Activated CD4-positive, alpha-beta T cell treated with anti-CD3 and anti-CD28 coated beads, Interleukin-2, amount 50 U/mL, for 1 hour (primary cell): ENCODE measurements around the gene ZNF579.
"Not testable (repeated sequence)": the region's sequence is repeated elsewhere in the genome, so short reads cannot be mapped to it uniquely, and the experiment has no call there.

Experiments used
- DNase-seq: peaks from one replicate; pipeline ENCODE4 v3.0.0-alpha.2; 2020

The ZNF579 gene

DNA sequence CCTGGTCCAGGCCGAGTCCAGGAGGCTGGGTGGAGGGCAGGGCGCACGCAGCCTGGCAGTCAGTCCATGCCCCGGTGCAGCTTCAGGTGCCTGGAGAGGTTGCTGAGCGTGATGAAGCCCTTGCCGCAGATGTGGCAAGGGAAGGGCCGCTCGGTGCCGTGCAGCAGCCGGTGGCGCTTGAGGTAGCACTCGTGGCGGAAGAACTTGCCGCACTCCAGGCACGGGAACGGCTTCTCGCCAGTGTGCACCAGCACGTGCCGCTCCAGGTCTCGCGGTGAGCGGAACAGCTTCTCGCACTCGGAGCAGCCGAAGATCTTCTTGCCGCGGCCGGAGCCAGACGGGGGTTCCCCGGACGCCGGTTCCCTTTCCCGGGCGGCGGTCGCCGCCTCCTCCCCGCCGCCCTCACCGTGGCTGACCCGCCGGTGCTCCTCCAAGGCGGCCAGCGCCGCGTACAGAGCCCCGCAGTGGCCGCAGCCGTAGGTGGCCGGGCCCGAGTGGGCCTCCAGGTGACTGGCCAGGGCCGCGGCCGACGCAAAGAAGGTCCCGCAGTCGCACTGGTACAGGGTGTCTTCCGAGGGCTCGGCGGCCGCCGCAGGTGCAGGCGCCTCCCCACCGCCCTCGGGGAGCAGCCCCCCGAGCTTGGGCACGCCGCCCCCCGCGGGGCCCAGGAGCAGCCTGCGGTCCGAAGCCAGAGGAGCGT lies 11.9 kb upstream of the ZNF579 start:
- no peak for DNase-seq

DNA sequence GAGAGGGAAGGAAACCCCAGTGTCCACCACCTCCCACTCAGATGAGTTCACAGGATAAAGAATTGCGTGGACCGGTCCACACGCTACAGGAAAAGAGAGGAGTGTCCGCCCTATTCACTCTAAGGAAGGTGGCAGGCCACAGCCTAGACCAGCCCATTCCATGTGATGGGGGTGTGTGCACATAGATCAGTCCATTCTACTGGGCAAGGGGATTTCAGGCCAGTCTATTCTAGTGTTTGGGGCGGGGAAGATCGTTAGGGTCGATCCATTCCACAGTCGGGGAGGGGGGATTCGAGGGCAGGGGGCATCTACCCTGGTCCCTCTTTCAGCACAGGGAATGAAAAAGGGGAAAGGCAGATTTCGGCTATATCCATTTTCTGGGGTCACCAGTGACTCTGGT lies 10.9 kb upstream of the ZNF579 start:
- no peak for DNase-seq

DNA sequence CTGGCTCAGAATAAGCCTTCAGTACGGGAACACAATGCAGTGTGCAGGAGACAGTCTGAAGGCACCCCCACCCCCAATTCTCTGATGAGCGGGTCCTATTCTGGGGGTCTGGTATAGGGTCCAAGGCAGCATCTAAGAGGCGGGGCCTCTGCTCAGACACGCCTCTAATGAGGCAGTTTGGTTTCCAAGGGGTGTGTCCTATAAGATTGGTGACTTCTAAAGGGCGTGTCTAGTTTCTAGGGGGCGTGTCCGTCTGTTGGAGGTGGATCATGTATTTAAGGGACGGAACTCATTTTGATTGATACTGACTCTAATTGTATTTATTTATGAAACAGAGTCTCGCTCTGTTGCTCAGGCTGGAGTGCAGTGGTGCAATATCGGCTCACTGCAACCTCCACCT lies 10.0 kb upstream of the ZNF579 start:
- DNase-seq: no peak

DNA sequence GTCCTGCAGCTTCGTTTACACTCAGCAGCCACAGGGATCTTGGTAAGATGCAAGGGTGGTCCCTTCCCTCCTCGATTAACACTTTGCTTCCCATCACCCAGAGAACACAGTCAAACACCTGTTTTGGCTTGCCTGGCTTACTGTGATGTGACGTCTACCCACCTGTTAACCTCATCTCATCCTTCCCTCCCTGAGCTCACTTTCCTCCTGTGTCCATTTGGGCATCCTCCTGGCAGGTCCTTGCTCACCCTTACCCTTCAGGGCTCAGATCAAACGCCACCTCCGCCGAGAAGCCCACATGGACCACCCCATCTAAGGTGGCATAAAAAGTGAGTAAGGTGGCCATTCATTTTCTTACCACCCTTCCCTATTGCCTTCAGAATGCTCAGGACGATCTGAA lies 9.5 kb upstream of the ZNF579 start:
- DNase-seq: no peak

DNA sequence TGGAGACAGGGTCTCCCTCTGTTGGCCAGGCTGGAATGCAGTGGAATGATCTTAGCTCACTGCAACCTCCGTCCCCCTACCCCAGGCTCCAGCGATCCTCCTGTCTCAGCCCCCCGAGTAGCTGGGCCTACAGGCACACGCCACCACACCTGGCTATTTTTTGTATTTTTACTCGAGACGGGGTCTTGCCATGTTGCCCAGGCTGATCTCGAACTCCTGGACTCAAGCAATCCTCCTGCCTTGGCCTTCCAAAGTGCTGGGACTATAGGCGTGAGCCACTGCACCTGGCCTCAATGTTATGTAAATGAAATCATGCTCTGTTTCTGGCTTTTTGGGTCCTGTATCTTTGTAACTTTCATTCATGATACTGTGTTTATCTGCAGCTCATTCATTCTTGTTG lies 8.1 kb upstream of the ZNF579 start:
- no peak for DNase-seq

DNA sequence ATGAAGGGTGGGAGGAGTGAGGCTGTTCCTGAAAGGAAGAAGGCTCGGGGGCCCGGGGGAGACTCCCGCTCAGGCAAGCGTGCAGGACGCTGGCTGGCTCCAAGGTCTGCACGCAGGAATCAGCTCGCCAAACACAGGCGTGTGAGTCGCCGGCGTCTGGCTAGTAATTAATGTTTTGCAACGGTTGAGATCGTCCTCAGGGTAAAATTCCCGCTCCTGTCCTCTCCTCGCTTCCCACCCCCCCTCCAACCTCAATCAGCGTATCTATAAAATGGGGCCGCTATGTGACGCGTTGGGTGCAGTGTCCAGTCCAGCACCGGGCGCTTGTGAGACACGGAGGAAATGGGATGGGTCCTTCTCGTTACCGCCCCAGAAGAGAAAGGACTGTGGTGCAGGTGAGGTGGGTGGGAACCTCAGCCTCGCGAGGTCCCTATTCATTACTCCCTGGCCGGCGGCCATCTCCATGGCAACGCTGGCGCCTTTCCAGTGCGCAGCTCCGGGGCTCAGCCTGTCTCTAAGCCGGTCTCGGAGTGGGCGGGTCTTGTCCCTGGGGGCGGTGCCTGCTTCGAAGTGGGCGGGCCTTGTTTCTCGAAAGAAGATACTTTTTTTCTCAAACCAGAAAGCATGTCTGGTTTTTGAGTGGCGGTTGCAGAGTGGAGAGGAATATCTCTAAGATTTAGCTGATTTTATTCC lies 6.5 kb upstream of the ZNF579 start:
- DNase-seq: peak; percentile 94

DNA sequence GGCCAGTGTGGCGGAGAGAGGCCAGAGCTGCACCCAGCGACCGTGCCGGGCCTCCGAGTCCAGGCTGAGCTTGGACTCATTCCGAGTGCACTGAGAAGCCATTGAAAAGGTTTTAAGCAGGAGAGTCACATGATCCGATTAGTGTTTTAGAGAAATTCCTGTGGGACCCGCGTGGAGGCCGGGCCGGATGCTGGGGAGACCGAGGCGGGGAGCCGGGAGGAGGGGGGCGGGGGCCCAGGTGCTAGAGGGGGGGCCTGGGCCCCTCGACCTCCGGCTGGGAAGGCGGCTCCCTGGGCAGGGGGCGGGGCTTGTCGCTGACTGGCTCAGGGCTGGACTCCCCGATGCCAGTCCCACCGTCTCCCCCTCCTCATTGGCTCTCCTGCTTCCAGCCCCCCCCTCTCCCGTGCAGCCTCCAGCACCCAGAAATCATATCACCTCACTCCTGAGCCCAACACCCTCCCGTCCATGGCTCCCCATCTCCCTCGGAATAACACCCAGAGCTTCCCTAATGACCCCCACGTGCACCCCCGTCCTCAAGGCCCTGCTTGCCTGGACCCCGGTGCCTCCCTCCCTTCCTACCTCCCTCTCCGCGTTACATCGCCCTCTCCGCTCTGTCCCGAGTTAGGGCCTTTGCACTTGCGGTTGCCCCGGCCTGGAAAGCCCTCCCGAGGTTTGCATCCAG lies 5.2 kb upstream of the ZNF579 start:
- DNase-seq: peak; percentile 29

DNA sequence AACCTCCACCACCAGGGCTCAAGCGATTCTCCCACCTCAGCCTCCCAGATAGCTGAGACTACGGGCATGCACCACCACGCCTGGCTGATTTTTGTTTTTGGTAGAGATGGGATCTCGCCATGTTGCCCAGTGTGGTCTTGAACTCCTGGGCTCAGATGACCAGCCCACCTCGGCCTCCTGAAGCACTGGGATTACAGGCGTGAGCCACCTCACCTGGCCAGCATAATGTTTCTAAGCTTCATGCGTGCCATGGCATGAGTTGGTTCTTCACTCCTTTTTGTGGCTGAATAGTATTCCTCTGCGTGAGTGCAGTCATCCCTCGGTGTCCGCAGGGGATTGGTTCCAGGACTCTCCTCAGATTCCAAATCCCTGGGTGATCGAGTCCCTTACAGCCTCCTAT lies 4.2 kb upstream of the ZNF579 start:
- DNase-seq: no peak

DNA sequence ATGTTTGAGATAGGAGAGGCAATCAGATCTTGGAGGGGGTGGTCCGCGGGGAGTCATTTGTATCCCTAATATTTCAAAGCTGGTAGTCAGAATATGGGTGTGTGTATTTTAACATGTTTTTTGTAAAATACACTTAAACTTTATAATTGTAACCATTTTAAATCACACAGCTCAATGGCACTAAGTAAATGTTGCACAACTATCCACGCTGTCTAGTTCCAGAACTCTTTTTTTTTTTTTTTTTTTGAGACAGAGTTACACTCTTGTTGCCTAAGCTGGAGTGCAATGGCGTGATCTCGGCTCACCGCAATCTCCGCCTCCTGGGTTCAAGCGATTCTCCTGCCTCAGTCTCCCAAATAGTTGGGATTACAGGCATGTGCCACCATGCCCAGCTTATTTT lies 3.2 kb upstream of the ZNF579 start:
- not testable (repeated sequence) for DNase-seq

DNA sequence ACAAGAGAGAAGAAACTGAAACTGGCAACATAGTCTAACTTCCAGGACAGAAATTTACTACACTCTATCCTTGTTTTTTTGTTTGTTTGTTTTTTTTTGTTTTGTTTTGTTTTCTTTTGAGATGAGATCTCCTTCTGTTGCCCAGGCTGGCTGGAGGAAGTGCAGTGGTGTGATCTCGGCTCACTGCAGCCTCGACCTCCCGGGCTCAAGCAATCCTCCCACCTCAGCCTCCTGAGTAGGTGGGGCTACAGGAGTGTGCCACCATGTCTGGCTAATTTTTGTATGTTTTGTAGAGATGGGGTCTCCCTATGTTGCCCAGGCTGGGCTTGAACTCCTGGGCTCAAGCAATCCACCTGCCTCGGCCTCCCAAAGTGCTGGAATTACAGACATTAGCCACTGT lies 1.6 kb upstream of the ZNF579 start:
- DNase-seq: not testable (repeated sequence)

DNA sequence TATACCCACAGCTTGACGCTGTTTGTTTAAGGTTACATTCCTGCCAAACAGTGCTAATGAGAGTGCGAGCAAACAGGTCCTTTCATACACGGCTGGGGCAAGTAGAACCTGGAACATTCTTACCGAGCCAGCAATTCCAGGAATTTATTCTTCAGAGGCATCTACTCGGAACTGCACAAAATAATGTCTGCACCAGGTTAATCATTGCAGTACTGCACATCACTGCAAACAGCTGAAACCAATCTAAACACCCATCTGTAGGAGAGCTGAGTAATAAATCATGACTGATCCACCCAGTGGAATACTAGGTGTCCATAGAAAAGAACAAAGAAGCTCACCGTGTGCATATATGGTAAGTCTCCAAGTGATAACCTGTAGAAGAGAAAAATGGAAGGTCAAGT lies 1.2 kb upstream of the ZNF579 start:
- no peak for DNase-seq

DNA sequence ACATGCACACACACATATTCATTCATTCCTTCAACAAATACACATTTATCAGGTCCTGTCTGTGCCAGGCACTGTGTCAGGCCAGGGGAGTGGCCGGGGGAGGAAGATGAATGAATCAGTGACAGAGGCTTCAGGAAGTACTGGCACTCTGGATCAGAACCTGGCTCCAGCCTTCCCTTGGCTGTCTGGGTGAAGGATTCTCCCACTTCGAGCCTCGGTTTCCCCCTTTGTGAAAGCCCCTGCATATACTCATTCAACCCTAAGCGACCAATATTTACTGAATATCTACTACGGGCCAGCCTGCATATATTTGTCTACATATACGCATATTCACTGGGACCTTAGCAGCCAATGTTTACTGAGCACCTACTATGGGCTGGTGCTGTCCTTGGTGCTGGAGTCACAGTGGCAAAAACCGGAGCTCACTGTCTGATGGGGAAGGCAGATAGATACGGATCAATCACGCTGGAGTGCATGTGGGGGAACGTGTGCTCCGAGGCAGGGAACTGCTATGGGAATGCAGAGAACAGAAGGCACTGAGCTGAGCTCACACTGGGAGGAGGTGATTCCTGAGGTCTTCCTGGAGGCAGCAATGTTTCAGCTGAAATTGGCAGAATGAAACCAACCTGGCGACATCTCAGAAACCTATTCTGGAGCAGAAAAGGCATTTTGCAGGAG lies 636 bp upstream of the ZNF579 start:
- no peak for DNase-seq

DNA sequence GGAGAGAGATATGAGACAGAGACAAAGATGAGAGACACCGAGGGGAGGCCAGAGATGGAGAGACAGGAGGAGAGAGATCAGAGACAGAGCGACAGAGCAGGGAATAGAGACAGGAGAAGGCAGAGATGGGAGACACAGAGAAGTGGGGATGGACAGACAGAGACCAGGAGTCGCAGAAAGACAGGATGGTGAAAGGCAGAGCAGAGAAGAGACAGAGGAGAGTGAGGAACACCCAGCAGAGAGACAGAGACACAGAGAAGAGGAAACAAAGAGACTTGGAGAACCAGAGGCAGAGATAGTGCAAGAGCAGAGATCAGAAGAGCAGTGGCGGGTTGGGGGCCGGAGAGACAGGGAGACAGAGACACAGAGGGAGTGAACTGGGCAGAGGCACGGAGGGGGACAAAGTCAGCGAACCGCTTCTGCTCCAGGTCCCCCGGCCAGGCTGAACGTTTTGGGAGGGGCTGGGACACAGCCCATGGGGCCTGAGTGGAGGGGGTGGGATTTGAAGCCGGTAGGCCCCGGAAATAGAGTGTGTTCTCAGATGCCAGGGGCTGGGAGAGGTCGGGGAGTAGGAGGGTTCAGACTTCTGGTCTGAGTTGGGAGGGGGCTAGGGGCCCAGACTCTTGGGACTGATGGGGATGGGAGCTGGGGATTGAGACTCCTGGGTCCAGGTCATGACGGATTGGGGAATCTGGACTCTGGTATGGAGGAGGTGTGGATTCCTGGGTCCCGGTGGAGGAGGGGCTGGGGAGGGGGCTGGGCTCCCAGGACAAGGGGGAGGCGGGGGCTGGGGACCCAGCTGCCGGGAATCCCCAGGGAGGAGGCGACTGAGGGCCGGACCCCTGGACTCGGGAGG lies 654 bp downstream of the ZNF579 start:
- DNase-seq: no peak

DNA sequence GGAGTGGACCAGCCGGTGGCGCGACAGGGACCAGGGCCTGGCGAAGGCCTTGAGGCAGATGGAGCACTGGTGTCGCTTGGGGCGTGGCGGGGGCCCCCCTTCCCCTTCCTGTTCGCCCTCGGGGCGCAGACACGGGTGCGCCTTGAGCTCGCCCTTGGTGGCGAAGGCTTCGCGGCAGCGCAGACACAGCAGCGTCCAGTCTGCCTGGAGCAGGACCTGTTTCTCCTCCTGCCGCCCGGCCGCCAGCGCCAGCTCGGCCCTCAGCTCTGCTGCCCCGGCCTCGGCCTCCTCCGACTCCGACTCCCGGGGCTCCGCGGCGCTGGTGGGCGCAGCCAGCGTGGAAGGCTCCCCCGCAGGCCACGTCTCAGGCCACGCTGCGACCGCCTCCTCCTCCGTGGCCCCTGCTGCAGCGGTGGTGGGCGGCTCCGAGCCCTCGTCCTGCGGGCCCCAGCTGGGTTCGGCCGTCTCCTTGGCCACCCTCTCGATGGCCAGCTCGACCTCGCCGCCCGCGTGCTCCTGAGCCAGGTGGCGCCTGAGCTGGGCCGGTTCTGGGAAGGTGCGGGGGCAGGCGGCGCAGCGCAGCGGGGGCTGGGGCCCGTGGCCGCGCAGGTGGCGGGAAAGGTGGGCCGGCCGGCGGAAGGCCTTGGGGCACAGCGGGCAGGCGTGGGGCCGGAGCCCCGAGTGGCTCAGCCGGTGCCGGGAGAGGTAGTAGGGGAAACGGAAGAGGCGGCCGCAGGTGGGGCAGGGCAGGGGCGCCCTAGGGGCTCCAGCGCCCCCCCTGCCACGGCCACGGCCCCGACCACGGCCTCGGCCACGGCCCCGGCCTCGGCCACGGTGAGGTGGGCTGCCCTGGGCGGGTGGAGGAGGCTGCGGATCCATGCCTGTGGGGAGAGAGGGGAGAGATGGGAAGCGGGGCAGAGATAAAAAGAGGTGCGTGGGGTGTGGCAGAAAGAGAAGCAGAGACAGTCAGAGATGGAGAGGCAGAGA lies 1.6 kb downstream of the ZNF579 start:
- no peak for DNase-seq

DNA sequence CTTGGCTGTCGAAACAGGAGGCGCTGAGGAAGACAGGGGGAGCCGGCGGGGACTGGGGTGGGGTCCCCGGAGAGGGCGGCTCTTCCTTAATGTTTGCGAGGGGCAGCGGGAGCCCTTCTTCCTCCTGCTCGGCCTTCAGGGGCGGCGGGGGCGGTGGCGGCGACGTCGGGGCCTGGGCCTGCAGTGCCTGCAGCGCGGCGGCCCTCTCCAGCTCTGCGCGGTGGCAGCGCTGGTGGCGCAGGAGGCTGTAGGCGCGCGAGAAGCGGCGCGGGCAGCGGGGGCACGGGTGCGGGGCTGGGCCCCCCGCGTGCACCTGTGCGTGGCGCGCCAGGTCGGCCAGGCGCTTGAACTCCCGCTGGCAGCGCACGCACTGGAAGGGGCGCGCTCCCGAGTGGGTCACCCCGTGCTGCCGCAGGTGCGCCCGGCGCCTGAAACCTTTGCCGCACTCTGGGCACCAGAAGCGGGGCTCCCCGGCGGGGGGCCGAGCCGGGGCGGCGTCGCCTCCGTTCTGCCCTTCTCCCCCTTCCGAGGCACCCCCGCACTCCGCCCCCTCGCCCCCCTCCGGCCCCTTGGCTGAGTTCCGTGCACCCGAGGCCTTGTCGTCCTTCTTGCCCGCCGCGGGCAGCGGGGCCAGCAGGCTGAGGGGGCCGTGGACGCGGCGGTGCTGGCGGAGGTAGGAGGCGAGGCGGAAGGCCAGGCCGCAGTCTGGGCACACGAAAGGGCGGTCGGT lies 2.5 kb downstream of the ZNF579 start:
- DNase-seq: no peak

DNA sequence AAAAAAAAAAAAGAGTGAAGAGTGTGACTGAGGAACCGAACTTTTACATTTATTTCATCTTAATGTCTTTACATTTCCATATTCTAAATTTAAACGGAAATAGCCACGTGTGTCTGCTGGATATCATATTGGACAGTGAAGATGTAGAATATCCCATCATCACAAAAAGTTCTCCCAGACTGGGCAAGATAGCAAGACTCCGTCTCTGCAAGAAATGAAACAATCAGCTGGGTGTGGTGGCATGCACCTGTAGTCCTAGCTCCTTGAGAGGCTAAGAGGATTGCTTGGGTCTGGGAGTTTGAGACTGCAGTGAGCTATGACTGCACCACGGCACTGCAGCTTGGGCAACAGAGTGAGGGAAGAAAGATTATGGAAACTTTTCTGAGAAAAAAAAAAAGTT lies 3.9 kb downstream of the ZNF579 start:
- no peak for DNase-seq

DNA sequence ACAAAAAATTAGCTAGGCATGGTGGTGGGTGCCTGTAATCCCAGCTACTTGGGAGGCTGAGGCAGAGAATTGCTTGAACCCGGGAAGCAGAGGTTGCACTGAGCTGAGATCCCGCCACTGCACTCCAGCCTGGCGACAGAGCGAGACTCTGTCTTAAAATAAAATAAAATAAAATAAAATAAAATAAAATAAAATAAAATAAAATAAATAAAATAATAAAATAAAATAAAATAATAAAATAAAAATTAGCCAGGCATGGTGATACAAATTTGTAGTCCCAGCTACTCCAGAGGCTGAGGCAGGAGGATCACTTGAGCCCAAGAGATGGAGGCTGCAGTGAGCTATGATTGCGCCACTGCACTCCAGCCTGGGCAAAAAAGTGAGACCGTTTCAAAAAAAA lies 6.7 kb downstream of the ZNF579 start:
- DNase-seq: not testable (repeated sequence)

DNA sequence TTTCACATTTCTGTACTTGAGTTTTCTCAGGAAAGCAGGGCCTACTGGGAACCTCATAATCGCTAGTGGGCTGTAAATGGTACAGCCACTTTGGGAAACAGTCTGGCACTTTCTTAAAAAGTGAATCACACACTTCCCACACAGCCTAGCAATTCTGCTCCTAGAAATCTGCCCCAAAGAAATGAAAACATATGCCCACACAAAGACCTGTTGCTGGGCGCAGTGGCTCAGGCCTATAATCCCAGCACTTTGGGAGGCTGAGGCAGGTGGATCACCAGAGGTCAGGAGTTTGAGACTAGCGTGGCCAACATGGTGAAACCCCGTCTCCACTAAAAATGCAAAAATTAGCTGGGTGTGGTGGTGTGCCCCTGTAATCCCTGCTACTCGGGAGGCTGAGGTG lies 11.2 kb downstream of the ZNF579 start:
- not testable (repeated sequence) for DNase-seq

DNA sequence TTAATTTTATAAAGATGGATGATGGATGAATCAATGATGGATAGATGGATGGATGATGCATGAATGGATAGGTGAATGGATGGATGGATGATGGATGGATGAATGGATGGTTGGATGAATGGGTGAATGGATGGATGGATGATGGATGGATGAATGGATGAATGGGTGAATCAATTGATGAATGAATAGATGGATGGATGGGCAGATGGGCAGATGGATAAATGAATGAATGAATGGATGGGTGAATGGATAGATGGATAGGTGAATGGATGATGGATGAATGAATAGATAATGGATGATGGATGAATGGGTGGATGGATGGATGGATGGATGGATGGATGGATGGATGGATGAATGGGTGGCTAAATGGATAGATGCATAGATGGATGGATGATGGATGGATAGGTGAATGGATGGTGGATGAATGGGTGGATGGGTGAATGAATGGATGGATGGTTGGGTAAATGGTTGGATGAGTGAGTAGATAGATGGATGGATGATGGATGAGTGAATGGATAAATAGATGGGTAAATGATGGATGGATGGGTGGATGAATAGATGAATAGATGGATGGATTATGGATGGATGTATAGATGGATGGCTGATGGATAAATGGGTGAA lies 12.8 kb downstream of the ZNF579 start:
- DNase-seq: no peak

DNA sequence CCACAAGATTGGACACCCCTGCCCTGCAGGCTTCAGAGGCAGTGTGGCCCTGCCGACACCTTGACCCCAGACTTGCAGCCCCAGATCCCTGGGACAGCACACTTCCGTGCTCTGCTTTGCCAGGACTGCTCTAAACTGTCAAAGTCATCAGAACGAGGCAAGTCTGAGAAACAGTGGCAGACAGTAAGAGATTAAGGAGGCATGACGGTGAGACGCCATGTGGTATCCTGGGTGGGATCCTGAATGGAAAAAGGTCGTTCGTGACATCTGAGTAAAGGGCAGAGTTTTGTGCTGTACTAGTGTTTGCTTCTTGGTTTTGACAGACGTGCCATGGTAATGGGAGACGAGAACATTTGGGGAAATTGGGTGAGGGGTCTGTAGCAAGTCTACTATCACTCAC lies 13.8 kb downstream of the ZNF579 start:
- no peak for DNase-seq
